ENCODE results near the gene NINJ2.
"Not testable (repeated sequence)": the region's sequence is repeated elsewhere in the genome, so short reads cannot be mapped to it uniquely, and the experiment has no call there.

Gene NINJ2

GRCh38 chr12:639988-640387 lies 23.3 kb downstream of the NINJ2 start:
- no peak for DNase-seq

GRCh38 chr12:639566-639965 lies 23.7 kb downstream of the NINJ2 start:
- no peak for DNase-seq

- DNase-seq = peak in 2 of 6 experiments; percentile 14 to 48
Observed at GRCh38 chr12:638953-639557, 24.2 kb downstream of the NINJ2 start.

GRCh38 chr12:636632-637031 lies 26.6 kb downstream of the NINJ2 start:
- no peak for DNase-seq

GRCh38 chr12:633731-634130 lies 29.5 kb downstream of the NINJ2 start:
- no peak for DNase-seq

GRCh38 chr12:632102-632696 lies 31.0 kb downstream of the NINJ2 start:
- no peak for DNase-seq

GRCh38 chr12:630656-631632 lies 32.3 kb downstream of the NINJ2 start:
- peak; percentile 34 to 75 (median 56) for DNase-seq

- not testable (repeated sequence) for DNase-seq
Observed at GRCh38 chr12:628742-629078, 34.5 kb downstream of the NINJ2 start.

- no peak for DNase-seq
Observed at GRCh38 chr12:627863-628741, 35.1 kb downstream of the NINJ2 start.

GRCh38 chr12:627285-627684 lies 36.0 kb downstream of the NINJ2 start:
- DNase-seq = no peak

- DNase-seq = no peak
Observed at GRCh38 chr12:625998-626397, 37.2 kb downstream of the NINJ2 start.

GRCh38 chr12:623865-624372 lies 39.3 kb downstream of the NINJ2 start:
- no peak for DNase-seq

- DNase-seq = no peak
Observed at GRCh38 chr12:623172-623864, 39.9 kb downstream of the NINJ2 start.

- DNase-seq = no peak
Observed at GRCh38 chr12:622416-622815, 40.8 kb downstream of the NINJ2 start.

- DNase-seq = peak in 2 of 6 experiments; percentile 13 to 20
Observed at GRCh38 chr12:619346-619745, 43.9 kb downstream of the NINJ2 start.

GRCh38 chr12:618605-619004 lies 44.6 kb downstream of the NINJ2 start:
- no peak for DNase-seq

GRCh38 chr12:617304-617915 lies 45.8 kb downstream of the NINJ2 start:
- no peak for DNase-seq

GRCh38 chr12:615620-616019 lies 47.6 kb downstream of the NINJ2 start:
- DNase-seq = no peak

- peak in 4 of 6 experiments; percentile 1 to 39 (median 24) for DNase-seq
Observed at GRCh38 chr12:614411-614970, 48.8 kb downstream of the NINJ2 start.

GRCh38 chr12:613996-614395 lies 49.2 kb downstream of the NINJ2 start:
- no peak for DNase-seq

- no peak for DNase-seq
Observed at GRCh38 chr12:612886-613285, 50.4 kb downstream of the NINJ2 start.

Measured in stimulated activated naive CD4-positive, alpha-beta T cell (primary cell).